Peyer's patch (tissue), 4 donors: Measurements from ENCODE around the gene FAM177A1. TPM values are rescaled to one million over a fixed set of nuclear protein-coding genes. Genes with fewer than 3 reads are reported as not detected.

Experiments
- DNase-seq, 3 donors: peaks; one replicate each; pipeline ENCODE4 v3.0.0-alpha.2; 2017 to 2019
- H3K27ac ChIP-seq, 4 donors: fragments of 200-600 bp; sonication (generic); one replicate each; pipeline ENCODE4 v1.5.1; 2016 to 2019
- H3K27me3 ChIP-seq, 2 donors: fragments of 200-600 bp; sonication (generic); one replicate each; pipeline ENCODE4 v1.5.1; 2019
- H3K36me3 ChIP-seq, 3 donors: fragments of 200-600 bp; sonication (generic); one replicate each; pipeline ENCODE4 v1.5.1; 2016 to 2019
- H3K4me1 ChIP-seq, 4 donors: fragments of 200-600 bp; sonication (generic); one replicate each; pipeline ENCODE4 v1.5.1; 2016 to 2019
- H3K4me3 ChIP-seq, 4 donors: fragments of 200-600 bp; sonication (generic); 1 replicate in 3 of 4; 2 replicates in 1 of 4; pipeline ENCODE4 v1.5.1; 2016 to 2019; ENCODE audit warnings: mild to moderate bottlenecking in 1 of 4
- H3K9me3 ChIP-seq, 4 donors: fragments of 200-600 bp; sonication (generic); one replicate each; pipeline ENCODE4 v1.5.1; 2016 to 2019; ENCODE audit warnings: mild to moderate bottlenecking in 1 of 4
- POLR2A ChIP-seq, 2 donors: fragments of 450-650 bp; IDR thresholded peaks; one replicate each; pipeline ENCODE4 v1.5.1; 2017; ENCODE audit warnings: antibody characterized with exemption in 2 of 2, mild to moderate bottlenecking in 2 of 2, moderate library complexity in 2 of 2
- total RNA-seq, 4 donors: library from RNA; depleted of rRNA; stranded (reverse); fragments of >200 nt; gene quantifications; one replicate each; pipeline ENCODE4 v1.1.0, GENCODE V29; 2016
- TF ChIP-seq, protein P1 (sequence below), 6 experiments: fragments of 450-650 bp in 4 of 6; fragments of 200-600 bp in 2 of 6; sonication (generic) in 1 of 6; IDR thresholded peaks; one replicate each; pipeline ENCODE4 v1.5.1; 2017 to 2019; ENCODE audit warnings: antibody characterized with exemption in 6 of 6, mild to moderate bottlenecking in 3 of 6, moderate library complexity in 1 of 6

Gene FAM177A1
- total RNA-seq, 4 donors from 2014 or later = 31.4 to 60.8 (median 52.1) TPM

- H3K36me3 ChIP-seq = no peaks in the 10 kb centered on the region
- no peak for TF ChIP-seq POLR2A (IDR thresholded peaks at IDR 0.05)
- TF ChIP-seq, protein P1, sequence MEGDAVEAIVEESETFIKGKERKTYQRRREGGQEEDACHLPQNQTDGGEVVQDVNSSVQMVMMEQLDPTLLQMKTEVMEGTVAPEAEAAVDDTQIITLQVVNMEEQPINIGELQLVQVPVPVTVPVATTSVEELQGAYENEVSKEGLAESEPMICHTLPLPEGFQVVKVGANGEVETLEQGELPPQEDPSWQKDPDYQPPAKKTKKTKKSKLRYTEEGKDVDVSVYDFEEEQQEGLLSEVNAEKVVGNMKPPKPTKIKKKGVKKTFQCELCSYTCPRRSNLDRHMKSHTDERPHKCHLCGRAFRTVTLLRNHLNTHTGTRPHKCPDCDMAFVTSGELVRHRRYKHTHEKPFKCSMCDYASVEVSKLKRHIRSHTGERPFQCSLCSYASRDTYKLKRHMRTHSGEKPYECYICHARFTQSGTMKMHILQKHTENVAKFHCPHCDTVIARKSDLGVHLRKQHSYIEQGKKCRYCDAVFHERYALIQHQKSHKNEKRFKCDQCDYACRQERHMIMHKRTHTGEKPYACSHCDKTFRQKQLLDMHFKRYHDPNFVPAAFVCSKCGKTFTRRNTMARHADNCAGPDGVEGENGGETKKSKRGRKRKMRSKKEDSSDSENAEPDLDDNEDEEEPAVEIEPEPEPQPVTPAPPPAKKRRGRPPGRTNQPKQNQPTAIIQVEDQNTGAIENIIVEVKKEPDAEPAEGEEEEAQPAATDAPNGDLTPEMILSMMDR (IDR thresholded peaks at IDR 0.05) = no peak
Observed at GRCh38 chr14:35043046-35043445, 3.0 kb upstream of the FAM177A1 start.

GRCh38 chr14:35044939-35045797 lies 904 bp upstream of the FAM177A1 start:
- Histone ChIP-seq H3K9me3 (no peaks in the 10 kb centered on the region), H3K4me1 (peaks cover 0 to 11% (median 6%) of the 10 kb centered on the region in 4 donors), H3K27ac (peak overlapping the region; percentile 92 to 100 (median 98)), H3K4me3 (peak overlapping the region; percentile 72 to 94 (median 85)), H3K27me3 (no peaks in the 10 kb centered on the region), H3K36me3 (peaks cover 0 to 4% (median 0%) of the 10 kb centered on the region in 3 donors)
- DNase-seq = no peak
- TF ChIP-seq POLR2A (IDR thresholded peaks at IDR 0.05) = no peak
- TF ChIP-seq, protein P1 (IDR thresholded peaks at IDR 0.05) = no peak

More at GRCh38 chr14:35043046-35043445, 3.0 kb upstream of the FAM177A1 start:
- H3K27me3 ChIP-seq = no peaks in the 10 kb centered on the region
- no peak overlapping the region for H3K4me3 ChIP-seq
- H3K27ac ChIP-seq = no peak overlapping the region
- H3K9me3 ChIP-seq = no peaks in the 10 kb centered on the region
- H3K4me1 ChIP-seq = peaks cover 0 to 10% (median 6%) of the 10 kb centered on the region in 4 donors
- DNase-seq = no peak

DNA sequence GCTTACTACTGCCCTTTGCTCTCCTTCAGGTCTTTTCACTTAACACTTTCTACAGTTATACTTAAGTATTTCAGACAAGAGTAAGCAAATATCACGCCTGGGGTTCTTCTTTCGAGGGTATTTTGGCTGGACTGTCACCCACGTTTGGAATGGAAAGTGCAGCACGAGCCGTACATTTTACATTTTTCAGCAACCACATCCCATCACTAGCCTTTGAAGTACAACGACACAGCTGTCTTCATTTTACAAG lies 349 bp upstream of the FAM177A1 start:
- H3K4me3 ChIP-seq = peak overlapping the region; percentile 72 to 94 (median 85)
- H3K36me3 ChIP-seq = peaks cover 0 to 9% (median 0%) of the 10 kb centered on the region in 3 donors
- H3K4me1 ChIP-seq = peaks cover 0 to 11% (median 6%) of the 10 kb centered on the region in 4 donors
- peak overlapping the region; percentile 92 to 100 (median 98) for H3K27ac ChIP-seq
- no peaks in the 10 kb centered on the region for H3K27me3 ChIP-seq
- TF ChIP-seq, protein P1 (IDR thresholded peaks at IDR 0.05) = no peak
- TF ChIP-seq POLR2A (IDR thresholded peaks at IDR 0.05) = no peak
- no peak for DNase-seq
- no peaks in the 10 kb centered on the region for H3K9me3 ChIP-seq

GRCh38 chr14:35046751-35047536 lies 872 bp downstream of the FAM177A1 start:
- H3K4me1 ChIP-seq = peaks cover 0 to 11% (median 6%) of the 10 kb centered on the region in 4 donors
- no peaks in the 10 kb centered on the region for H3K9me3 ChIP-seq
- DNase-seq = peak in 2 of 3 donors; percentile 67 to 85
- no peaks in the 10 kb centered on the region for H3K27me3 ChIP-seq
- peak overlapping the region; percentile 72 to 94 (median 85) for H3K4me3 ChIP-seq
- peaks cover 0 to 9% (median 0%) of the 10 kb centered on the region in 3 donors for H3K36me3 ChIP-seq
- TF ChIP-seq POLR2A (IDR thresholded peaks at IDR 0.05) = no peak
- TF ChIP-seq, protein P1 (IDR thresholded peaks at IDR 0.05) = peak in 3 of 6 experiments; percentile 37 to 50 (median 46)
- H3K27ac ChIP-seq = peak overlapping the region; percentile 92 to 100 (median 98)

GRCh38 chr14:35047976-35048513 lies 2.0 kb downstream of the FAM177A1 start:
- Histone ChIP-seq H3K27ac (no peak overlapping the region), H3K36me3 (peaks cover 0 to 15% (median 0%) of the 10 kb centered on the region in 3 donors), H3K27me3 (no peaks in the 10 kb centered on the region), H3K9me3 (no peaks in the 10 kb centered on the region), H3K4me1 (peaks cover 0 to 11% (median 6%) of the 10 kb centered on the region in 4 donors), H3K4me3 (peak overlapping the region in 2 of 4 donors; percentile 93 to 94)
- no peak for DNase-seq
- TF ChIP-seq, protein P1 (IDR thresholded peaks at IDR 0.05) = no peak
- TF ChIP-seq POLR2A (IDR thresholded peaks at IDR 0.05) = no peak
